Superior temporal gyrus (tissue), 1 donor: Measurements from ENCODE around the gene PRSS16.
"Not testable (repeated sequence)": the region's sequence is repeated elsewhere in the genome, so short reads cannot be mapped to it uniquely, and the experiment has no call there.

Experiments
- DNase-seq: peaks from one replicate; pipeline ENCODE4 v3.0.0-alpha.2; 2016; ENCODE audit errors: extremely low spot score

The PRSS16 gene, protein sequence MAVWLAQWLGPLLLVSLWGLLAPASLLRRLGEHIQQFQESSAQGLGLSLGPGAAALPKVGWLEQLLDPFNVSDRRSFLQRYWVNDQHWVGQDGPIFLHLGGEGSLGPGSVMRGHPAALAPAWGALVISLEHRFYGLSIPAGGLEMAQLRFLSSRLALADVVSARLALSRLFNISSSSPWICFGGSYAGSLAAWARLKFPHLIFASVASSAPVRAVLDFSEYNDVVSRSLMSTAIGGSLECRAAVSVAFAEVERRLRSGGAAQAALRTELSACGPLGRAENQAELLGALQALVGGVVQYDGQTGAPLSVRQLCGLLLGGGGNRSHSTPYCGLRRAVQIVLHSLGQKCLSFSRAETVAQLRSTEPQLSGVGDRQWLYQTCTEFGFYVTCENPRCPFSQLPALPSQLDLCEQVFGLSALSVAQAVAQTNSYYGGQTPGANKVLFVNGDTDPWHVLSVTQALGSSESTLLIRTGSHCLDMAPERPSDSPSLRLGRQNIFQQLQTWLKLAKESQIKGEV

DNA sequence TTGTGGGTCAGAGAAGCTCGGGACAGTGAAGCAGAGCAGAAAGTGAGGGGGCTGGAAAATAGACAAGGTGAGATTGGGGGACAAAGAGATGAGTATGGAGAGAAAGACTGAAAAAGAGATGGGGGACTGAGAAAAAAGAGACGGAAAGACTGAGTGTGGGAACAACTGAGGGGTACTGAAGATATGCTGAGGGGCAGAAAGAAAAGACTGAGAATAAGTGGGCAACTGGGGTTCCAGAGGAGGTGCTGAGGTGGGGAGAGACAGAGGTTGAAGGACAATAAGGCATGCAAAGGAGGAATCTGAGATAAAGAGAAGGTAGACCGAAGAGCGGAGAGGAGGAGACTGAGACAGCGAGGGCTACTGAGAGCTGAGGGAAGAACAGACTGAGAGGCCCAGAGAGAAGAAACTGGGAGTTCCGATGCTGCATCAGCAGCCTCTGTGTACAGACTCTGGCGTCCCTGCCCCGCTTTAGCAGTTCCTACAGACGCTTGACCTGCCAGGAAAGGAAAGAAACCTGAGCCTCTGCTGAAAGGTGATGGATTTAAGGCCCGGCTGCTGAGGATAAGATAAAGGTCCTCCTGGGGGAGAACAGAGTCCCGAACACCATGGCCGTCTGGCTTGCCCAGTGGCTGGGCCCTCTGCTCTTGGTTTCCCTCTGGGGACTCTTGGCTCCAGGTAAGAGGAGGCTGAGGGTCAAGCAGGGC is at the start of gene PRSS16:
Gene PRSS16, plus strand, starts transcription at position 569 of the 704 bp plus-strand sequence. Its CDS starts 37 bp downstream, at position 606.
- DNase-seq = no peak

DNA sequence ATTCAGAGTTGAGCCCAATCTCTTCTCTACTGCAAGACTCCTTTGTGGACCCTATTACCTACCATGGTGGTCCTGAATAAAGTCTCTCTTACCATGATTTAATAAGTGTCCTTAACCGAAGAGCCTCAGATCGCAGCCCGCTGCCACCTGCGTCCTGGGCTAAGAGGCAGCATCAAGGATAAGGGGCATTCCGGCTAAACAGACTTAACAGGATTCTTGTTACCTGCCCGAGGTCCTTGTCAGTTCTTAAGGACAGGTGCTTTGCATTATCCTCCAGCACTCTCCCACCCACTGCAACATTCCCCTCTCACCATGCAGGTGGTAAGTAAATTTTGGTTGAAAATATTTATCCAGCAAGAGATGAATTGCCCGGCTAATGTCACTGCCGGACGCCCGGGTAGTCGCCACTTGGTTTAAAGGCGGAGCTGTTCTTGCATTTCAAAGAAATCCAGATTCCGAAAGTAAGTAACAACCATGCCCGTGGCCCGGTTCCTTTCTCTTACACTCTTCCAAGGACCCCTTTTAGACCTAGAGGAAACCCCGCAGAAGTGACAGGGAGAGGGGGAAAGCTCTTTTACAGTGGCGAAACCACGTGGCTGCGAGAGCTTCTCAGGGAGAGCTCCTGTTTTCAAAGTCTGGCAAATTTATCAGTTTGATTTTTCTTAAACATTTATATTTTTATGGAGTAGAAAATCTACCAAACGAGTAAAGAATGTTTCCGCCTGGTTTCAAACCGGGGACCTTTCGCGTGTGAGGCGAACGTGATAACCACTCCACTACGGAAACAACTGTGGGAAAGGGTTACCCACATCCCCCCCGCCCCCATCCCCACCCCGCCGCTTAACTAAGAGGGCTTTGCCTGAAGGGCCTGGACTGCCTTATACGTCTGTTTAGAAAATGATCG is 41.9 kb upstream of the PRSS16 start:
- DNase-seq = no peak

DNA sequence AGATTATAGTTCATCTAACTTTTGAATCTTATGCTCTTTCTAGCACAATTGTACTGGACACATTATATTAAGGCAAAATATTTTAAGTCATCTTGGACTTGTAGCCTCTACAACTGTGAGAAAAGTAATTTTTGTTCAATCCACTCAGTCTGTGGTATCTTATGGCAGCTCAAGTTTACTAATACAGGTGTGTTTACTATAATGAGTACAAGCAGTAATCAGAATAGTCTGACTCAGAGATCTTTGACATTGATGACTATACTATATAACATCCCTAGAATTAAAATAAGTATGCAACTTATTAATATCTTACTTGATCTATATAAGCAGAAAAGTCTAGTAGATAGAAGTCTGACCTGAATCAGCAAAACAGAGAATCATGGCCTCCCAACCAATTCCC is 40.7 kb upstream of the PRSS16 start:
- DNase-seq = no peak

DNA sequence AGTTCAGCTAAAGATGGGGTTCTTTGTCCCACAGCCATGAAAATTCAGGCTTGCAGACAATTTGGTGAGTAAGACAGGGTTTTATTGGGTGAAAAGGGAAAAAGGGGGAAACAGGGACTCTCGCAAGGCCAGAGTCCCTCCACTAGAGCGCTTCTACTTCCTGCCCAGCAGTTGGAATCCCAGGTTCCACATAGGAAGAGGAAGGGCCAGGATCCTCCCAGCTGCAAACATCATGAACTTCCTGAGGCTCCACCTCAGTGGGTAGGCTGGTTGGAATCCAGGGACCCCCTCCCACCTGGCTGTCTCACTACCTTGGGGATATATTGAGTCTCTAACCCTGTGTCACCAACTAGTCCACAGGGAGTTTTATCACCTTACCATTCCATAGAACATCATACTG is 39.5 kb upstream of the PRSS16 start:
- no peak for DNase-seq

DNA sequence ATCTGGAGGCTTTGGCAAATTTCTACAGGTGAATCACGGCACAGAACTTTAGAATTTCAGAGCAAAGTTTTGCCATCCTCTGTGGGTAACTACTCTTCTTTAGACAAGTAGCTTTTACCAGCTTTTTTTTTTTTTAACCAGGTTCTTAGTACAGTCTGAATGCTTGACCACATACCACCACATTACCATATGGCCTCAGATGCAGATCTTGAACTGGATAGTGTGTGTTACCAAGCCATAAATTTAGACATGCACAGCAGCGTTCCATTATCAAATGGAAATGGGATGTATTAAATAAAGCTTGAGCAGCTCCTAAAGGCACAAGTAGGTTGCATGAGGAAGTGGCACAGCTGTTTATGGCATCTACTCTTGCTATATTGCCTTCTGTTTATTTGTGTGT is 38.3 kb upstream of the PRSS16 start:
- DNase-seq = no peak

DNA sequence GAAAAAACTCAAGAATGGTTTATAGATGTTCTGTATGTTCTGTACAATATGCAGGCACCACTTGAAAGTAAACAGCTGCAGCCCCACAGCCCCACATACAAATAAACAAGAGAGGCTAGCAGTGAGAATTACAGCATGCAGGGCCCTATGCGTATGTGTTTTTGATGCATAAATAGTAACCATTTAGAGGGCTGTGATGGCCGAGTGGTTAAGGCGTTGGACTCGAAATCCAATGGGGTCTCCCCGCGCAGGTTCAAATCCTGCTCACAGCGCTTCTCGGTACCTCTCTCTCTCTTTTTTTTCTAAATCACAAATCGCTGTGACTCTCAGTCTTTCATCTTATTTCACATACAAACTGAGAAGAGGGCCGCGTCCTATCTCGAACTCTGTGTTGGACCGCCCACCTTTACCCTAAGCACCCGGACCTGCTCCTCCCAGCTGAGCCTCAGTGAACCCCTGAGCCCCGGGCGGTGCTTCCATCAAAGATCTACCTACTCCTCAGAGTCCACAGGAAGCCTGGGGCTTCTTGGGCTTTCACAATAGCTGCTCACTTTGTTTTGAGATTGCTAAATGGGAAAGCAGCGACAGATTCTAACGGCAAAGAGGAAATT is 37.7 kb upstream of the PRSS16 start:
- DNase-seq = no peak

DNA sequence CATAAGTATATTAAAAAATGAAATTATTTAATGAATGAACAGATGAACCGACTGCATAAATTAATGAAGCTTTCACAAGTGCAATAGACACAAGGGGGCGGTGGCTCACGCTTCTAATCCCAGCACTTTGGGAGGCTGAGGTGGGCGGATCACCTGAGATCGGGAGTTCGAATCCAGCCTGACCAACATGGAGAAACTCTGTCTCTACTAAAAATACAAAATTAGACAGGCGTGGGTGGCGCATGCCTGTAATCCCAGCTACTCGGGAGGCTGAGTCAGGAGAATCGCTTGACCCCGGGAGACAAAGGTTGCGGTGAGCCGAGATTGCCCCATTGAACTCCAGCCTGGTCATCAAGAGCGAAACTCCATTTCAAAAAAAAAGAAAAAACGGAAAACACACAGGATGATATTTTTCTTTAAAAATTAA is 34.4 kb upstream of the PRSS16 start:
- DNase-seq = not testable (repeated sequence)

DNA sequence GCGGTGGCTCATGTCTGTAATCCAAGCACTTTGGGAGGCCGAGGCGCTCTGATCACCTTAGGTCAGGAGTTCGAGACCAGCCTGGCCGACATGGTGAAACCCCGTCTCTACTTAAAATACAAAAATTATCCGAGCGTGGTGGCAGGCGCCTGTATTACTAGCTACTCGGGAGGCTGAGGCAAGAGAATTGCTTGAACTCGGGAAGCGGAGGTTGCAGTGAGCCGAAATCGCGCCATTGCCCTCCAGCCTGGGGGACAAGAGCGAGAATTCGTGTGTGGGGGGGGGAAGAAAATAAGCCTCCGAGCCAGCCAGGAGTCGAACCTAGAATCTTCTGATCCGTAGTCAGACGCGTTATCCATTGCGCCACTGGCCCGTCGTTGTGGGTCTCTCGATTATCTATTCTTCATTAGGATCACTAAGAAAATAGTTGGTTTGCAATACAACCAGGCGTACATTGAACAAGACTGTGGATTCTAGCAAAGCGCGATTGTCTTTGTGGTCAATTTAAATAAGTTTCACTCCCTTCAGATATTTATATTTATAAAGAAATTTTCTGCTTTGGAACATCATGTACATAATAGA is 33.9 kb upstream of the PRSS16 start:
- DNase-seq = no peak

DNA sequence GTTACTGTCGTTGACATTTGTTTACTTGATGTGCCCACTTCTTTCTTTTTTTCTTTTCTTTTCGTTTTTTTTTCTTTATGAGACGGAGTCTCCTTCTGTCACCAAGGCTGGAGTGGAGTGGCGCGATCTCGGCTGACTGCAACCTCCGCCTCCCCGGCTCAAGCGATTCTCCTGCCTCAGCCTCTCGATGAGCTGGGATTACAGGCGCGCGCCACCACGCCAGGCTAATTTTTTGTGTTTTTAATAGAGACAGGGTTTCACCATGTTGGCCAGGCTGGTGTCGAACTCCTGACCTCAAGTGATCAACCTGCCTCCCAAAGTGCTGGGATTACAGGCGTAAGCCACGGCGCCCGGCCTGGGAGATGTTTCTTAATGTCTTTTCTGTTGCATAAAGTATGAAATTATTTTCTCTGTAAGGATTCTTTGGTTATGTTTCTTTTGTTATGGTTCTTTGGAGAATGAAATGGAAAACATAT is 33.3 kb upstream of the PRSS16 start:
- DNase-seq = no peak

DNA sequence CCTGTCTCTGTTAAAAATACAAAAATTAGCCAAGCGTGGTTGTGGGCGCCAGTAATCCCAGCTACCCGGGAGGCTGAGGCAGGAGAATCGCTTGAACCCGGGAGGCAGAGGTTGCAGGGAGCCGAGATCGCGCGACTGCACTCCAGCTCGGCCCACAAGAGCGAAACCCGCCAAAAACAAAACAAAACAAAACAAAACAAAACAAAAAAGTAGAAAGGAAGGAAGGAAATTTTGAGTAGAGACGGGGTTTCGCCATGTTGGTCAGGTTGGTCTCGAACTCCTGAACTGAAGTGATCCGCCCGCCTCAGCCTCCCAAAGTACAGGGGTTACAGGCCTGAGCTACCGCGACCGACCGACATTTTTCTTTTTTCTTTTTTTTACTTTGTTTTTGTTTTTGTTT is 30.6 kb upstream of the PRSS16 start:
- DNase-seq = no peak

DNA sequence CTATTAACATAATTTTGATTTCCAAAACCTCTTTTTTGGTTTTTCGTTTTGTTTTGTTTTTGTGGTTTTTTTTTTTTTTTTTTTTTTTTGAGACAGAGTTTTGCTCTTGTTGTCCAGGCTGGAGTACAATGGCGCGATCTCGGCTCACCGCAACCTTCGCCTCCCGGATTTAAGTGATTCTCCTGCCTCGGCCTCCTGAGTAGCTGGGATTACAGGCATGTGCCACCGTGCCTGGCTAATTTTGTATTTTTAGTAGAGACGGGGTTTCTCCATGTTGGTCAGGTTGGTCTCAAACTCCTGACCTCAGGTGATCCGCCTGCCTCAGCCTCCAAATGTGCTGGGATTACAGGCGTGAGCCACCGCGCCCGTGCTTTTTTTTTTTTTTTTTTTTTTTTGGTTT is 24.5 kb upstream of the PRSS16 start:
- DNase-seq = not testable (repeated sequence)

DNA sequence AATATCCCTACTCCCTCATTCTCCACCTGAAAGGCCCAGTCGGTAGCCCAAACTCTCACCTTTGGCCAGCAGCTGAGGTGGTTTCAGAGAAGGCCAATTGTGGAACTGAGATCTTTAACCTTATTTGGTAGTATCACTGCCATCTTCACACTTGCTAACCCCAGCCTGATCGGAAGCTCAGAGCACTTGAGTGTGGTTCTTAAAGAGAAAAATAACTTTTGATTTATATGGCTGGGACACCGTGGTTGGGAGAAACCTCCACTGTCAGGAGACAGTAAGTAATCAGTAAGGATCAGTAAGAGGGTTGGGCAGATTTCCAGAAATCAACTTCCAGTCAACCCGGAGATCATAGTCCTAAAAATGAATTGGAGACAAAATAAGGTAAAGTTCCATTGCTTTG is 22.8 kb upstream of the PRSS16 start:
- no peak for DNase-seq

DNA sequence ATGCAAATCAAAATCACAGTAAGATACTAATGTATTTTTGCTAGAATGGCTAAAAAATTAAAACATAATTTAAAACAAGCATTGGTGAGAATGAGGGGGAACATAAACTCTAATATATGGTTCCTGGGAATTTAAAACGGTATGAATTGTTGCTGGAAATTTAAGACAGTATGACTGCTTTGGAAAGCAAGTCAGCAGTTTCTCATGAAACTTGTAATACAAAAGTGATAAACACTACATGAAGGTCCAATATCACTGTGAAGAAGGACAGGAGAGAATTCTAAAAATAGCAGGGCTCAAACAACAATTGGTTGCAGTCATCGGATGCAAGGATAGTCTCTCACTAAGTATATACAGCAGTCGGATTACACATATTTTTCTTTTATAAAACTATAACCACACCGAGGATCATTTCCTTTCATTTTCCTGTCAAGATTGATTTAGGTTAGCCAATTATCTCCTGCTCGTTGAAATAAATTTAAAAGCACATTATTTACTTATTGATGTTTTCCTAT is 18.5 kb upstream of the PRSS16 start:
- no peak for DNase-seq

DNA sequence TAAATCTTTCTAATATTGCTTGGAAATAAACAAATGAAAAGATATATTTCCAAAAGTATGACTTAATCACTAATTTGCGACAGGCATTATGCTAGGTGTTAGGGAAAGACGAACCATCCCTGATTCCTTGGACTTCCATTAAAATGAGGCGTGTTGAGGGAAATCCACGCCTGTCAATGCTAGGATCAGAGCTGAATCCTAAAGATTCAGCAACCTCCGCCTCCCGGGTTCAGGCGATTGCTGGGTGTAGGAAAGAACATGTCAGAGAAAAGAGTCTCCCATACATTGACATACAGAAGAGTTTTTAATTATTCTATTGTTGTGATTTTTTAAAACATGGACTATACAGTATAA is 16.8 kb upstream of the PRSS16 start:
- no peak for DNase-seq

DNA sequence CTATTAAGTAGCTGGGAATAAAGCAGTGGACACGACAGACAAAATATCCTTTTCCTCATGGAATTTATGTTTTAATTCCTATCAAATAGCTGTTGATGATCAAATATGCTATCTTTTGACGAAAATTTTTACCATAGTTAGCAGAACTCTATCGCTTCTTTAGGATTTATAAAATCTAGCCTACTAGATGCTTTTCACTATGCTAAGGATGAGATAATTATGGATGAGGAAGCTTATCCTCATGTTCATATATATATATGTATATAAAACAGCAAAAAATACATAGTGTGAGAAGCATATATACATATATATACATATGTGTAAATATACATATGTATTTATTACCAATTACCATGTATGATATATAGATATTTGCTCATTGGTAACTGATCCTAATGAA is 12.9 kb upstream of the PRSS16 start:
- DNase-seq = no peak

DNA sequence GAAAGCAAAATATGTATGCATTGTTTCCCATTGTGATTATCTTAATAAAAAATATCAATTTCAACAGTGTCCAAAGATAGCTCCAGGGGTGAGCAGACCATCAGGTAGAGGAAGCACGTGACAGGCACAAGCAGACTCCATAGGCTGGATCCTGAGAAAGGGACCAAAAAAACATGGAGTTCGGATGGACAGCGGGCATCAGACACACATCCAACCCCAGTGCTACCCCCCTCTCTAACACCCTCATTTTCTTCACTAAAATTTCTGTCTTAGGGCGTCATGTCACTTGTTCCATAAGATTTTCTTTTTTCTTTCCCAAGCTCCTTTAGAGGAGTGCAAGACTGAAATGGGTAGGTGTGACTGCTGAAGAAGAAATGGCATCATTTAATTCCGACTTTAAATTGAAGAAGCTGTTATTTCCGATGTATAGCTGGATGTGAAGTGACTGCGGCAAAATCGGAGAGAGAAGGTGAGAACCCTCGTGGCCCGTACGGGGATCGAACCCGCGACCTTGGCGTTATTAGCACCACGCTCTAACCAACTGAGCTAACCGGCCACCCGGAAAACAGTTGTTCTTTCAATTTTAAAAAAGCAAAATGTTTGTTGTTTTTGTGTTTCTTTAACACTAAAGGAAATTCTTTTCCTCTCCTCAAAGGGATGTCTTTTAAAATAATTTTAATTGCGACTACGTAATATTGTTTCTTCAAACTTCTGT is 10.3 kb upstream of the PRSS16 start:
- no peak for DNase-seq

DNA sequence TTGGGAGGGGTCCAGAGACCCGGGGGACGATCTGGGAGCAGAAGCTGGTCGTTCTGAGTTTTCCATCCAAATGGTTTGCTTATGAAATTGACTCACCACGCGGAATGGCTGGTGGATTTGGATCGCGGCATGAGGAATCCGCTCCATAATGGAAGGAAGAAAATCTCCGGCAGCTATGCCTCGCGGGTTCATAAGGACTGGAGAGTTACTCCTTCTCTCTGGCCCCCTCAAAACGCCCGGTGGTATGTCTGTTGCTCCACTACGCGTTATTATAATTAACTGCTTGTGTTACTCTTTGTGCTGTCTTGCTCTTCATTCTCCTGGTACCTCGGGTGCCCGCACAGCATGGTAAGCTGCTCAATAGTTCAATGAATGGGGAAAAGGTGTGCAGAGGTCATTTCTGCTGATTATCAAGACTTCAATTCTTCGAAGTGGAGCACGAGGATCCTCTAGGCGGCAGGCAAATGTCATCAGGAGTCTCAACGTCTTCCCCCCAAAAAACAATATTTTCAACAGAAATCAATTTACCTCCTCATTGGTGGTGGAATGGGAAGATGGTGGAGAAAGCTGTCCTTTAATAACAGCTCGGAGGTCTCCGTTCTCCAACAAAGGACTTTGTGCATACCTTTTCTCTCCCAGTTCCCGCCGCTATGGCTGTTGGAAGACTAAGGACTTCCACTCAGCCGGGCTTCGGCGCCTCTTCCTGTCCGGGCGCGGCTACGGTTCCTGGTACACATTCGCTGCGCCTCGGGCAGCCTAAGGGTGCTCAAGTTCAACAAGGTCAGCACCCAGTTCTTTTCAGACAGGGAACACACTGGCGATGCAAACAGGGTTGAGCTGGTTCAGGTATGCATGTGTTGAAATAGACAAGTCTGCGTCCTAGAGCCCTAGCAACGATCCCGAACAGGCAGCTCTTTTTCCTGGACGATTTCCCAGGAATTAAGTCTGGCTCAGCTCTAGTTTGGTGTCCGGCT is 9.2 kb upstream of the PRSS16 start:
- no peak for DNase-seq

DNA sequence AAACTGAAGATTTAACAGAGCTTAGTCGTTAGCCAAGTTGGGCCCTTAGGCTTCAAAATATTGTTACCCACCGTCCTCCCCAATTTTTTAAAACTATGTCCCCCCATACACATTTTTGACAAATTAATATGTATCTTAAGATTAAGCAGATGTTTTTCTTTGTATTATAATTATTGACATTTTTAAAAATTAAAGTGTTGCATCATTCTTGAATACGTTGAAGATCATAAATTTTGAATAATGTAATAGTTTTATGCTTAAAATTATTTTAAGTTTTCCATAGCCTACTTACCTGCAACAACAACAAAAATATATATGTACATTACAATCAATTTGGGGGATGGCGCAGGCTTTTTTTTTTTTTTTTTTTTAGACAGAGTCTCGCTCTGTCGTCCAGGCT is 8.2 kb upstream of the PRSS16 start:
- DNase-seq = no peak

DNA sequence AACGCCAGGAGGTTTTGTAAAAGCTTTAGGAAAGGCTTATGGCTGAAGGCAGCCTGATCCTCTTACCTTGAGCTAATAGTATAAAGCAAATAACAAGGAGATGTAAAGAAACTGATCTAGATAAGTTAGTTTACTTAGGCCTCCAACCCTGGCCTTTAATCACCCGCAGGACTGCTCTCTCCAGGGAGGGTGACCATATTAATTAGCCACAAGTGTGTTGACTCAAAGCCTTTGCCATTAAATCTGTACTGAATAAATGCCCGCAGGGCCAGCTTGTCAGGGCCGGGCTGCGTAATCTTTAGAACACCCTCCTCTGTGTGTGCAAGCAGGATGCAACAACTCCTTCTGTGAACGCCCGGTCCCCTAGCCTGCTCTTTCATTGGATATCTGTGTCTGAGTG is 6.1 kb upstream of the PRSS16 start:
- DNase-seq = no peak
